OCI-LY3 (cell line): ENCODE results near the gene TPP1.

Experiments used
- H2AFZ ChIP-seq: fragments of 200-600, 300-600 bp; shearing (Covaris generic); 2 replicates; pipeline ENCODE4 v1.6.0; 2014; ENCODE audit warnings: antibody characterized with exemption, low read depth, low read length
- H3K27ac ChIP-seq: fragments of 200-600, 300-600 bp; sonication (generic); 2 replicates; pipeline ENCODE4 v1.5.1; 2014; ENCODE audit warnings: mild to moderate bottlenecking, low read length, moderate library complexity, mixed read lengths
- H3K27me3 ChIP-seq: fragments of 200-600, 300-600 bp; sonication (generic); 2 replicates; pipeline ENCODE4 v1.6.1; 2014; ENCODE audit warnings: low read depth, low read length, mixed read lengths
- H3K36me3 ChIP-seq: fragments of 200-600, 300-600 bp; sonication (generic); replicated peaks from 2 replicates; pipeline ENCODE3; 2014; ENCODE audit warnings: low read depth, low read length, mixed read lengths
- H3K4me1 ChIP-seq: fragments of 300-600, 200-600 bp; sonication (generic); 2 replicates; pipeline ENCODE4 v1.6.1; 2014; ENCODE audit warnings: low read length, mixed read lengths
- H3K4me2 ChIP-seq: fragments of 200-600, 300-600 bp; sonication (generic); 2 replicates; pipeline ENCODE4 v1.6.1; 2014; ENCODE audit warnings: low read length, mixed read lengths
- H3K4me3 ChIP-seq: fragments of 300-600, 200-600 bp; sonication (generic); 2 replicates; pipeline ENCODE4 v1.5.1; 2014; ENCODE audit warnings: antibody characterized with exemption, mild to moderate bottlenecking, low read length, moderate library complexity
- H3K79me2 ChIP-seq: fragments of 300-600, 200-600 bp; shearing (Covaris generic); 2 replicates; pipeline ENCODE4 v1.6.1; 2014; ENCODE audit warnings: mild to moderate bottlenecking, low read length, mixed read lengths
- H3K9ac ChIP-seq: fragments of 300-600, 200-600 bp; shearing (Covaris generic); 2 replicates; pipeline ENCODE4 v1.6.0; 2014; ENCODE audit warnings: mild to moderate bottlenecking, low read length, moderate library complexity
- H3K9me3 ChIP-seq: fragments of 200-600, 300-600 bp; shearing (Covaris generic); 2 replicates; pipeline ENCODE4 v1.6.1; 2014; ENCODE audit warnings: low read length, mixed read lengths; ENCODE audit not compliant: insufficient read depth
- H4K20me1 ChIP-seq: fragments of 200-600, 300-600 bp; sonication (generic); 2 replicates; pipeline ENCODE4 v1.6.1; 2016; ENCODE audit warnings: low read length, mixed read lengths; ENCODE audit not compliant: insufficient read depth
- EZH2phosphoT487 ChIP-seq: fragments of 200-600 bp; shearing (Covaris generic); IDR thresholded peaks from 2 replicates; pipeline ENCODE4 v1.6.1; 2018; ENCODE audit warnings: antibody characterized with exemption, mixed run types, low read depth
- TF ChIP-seq, protein P1 (sequence below): fragments of 200-600, 300-600 bp; sonication (generic); IDR thresholded peaks from 2 replicates; pipeline ENCODE4 v1.5.1; 2014; ENCODE audit warnings: antibody characterized with exemption, low read length, low read depth

The TPP1 gene

DNA sequence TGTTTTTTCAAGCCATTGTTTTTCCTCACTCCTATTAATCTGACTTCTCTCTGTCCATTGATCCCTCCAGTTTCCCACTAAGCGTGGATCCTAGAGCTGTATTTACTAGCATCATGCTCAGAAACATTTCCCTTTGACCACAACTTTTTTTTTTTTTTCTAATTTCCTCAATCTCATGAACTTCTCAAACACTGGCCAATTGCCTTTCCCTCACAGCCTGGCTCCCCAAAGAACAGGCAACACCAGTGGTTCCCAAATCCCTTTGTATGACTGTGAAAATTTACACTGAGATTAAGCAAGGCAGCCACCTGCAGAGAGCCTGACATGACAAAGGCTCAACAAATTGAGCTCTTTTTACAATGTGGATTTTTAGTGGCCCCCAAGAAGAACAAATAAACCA, 1.4 kb upstream of the TPP1 start:
- no peaks in the 10 kb centered on the region for H3K36me3 ChIP-seq
- H3K4me1 ChIP-seq: peaks cover 18% of the 10 kb centered on the region
- no peak overlapping the region for H3K4me3 ChIP-seq
- no peak overlapping the region for H2AFZ ChIP-seq
- no peak for TF ChIP-seq EZH2phosphoT487
- TF ChIP-seq, protein P1, sequence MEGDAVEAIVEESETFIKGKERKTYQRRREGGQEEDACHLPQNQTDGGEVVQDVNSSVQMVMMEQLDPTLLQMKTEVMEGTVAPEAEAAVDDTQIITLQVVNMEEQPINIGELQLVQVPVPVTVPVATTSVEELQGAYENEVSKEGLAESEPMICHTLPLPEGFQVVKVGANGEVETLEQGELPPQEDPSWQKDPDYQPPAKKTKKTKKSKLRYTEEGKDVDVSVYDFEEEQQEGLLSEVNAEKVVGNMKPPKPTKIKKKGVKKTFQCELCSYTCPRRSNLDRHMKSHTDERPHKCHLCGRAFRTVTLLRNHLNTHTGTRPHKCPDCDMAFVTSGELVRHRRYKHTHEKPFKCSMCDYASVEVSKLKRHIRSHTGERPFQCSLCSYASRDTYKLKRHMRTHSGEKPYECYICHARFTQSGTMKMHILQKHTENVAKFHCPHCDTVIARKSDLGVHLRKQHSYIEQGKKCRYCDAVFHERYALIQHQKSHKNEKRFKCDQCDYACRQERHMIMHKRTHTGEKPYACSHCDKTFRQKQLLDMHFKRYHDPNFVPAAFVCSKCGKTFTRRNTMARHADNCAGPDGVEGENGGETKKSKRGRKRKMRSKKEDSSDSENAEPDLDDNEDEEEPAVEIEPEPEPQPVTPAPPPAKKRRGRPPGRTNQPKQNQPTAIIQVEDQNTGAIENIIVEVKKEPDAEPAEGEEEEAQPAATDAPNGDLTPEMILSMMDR: no peak
- no peak overlapping the region for H3K4me2 ChIP-seq
- no peaks in the 10 kb centered on the region for H3K9me3 ChIP-seq
- peaks cover 3% of the 10 kb centered on the region; the same call in 1 of the 2 replicates for H3K79me2 ChIP-seq
- no peak overlapping the region for H3K27ac ChIP-seq
- H3K9ac ChIP-seq: no peak overlapping the region
- H4K20me1 ChIP-seq: no peaks in the 10 kb centered on the region
- no peaks in the 10 kb centered on the region for H3K27me3 ChIP-seq

DNA sequence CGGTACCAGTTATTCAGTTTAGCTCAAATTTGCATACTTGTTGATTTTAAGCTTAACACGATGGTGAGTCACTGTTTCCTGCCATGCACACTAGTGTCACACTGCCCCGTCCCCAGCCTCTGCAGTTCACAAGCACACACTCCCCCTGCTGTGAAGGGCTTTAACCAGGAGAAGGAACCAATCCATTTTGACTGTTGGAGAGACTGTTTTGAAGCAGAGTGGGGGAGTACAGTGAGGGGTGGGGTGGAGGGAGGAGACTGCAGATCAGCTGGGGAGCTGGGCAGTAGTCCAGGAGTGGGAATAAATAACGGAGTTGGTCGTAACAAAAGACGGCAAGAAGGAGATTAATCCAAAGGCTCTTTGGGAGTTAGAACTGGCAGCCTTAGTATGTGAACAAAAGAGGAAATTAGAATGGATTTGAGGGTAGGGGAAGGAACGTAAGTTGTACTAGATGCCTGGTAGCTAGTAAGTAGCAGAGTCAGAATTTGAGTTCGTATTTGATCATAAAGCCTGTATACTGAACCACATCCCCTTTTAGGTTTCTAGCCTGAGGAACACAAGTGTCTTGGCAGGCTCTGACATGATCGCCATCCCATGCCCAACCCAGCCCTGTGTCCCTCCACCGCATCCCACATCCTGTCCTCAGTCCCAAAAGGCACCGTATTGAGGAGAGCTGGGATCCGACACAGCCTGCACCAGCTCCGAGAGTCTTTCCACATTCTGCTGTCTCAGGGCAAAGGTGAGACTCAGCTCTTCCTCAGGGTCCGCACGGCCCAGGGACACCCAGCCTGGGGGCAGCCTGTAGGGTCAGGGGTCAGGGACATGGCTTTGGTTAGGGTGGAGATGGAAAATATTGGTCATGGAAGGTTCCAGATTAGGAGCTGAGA, 862 bp downstream of the TPP1 start:
- Histone ChIP-seq H3K79me2 (peaks cover 3% of the 10 kb centered on the region; the same call in 1 of the 2 replicates), H3K4me3 (peak overlapping the region; percentile 96), H3K9ac (peak overlapping the region; percentile 77), H3K4me2 (peak overlapping the region; percentile 100), H3K36me3 (peaks cover 7% of the 10 kb centered on the region), H3K27ac (peak overlapping the region; percentile 10), H2AFZ (no peak overlapping the region), H3K27me3 (no peaks in the 10 kb centered on the region), H3K9me3 (no peaks in the 10 kb centered on the region), H3K4me1 (peaks cover 19% of the 10 kb centered on the region), H4K20me1 (no peaks in the 10 kb centered on the region)
- no peak for TF ChIP-seq EZH2phosphoT487
- TF ChIP-seq, protein P1: no peak

DNA sequence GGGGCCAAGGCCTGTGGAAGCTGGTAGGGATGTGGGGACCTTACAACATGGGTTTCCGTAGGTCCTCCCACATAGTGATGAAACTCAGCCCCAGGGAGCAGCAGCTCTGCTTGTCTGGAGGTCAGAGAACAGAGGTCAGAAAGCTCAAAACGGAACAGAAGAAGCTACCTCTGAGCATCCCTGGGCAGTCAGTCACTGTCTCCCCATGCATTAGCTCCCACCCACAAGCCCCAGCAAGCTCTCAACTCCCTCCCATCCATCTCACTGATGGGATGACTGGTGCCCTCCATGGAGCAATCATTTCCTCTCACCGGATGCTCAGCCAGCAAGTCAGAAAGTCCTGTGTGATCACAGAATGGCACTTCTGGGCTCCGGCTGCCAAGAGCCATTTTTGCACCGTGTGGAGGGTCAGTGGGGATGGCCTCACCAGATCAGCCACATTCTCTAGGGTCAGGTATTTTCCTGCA, 1.9 kb downstream of the TPP1 start:
- H4K20me1 ChIP-seq: no peaks in the 10 kb centered on the region
- no peaks in the 10 kb centered on the region for H3K9me3 ChIP-seq
- H3K27me3 ChIP-seq: no peaks in the 10 kb centered on the region
- H3K4me1 ChIP-seq: peaks cover 26% of the 10 kb centered on the region
- TF ChIP-seq, protein P1: no peak
- peaks cover 7% of the 10 kb centered on the region for H3K36me3 ChIP-seq
- H3K4me2 ChIP-seq: no peak overlapping the region
- H3K9ac ChIP-seq: no peak overlapping the region
- no peak overlapping the region for H3K4me3 ChIP-seq
- peaks cover 3% of the 10 kb centered on the region; the same call in 1 of the 2 replicates for H3K79me2 ChIP-seq
- H2AFZ ChIP-seq: no peak overlapping the region
- H3K27ac ChIP-seq: no peak overlapping the region

DNA sequence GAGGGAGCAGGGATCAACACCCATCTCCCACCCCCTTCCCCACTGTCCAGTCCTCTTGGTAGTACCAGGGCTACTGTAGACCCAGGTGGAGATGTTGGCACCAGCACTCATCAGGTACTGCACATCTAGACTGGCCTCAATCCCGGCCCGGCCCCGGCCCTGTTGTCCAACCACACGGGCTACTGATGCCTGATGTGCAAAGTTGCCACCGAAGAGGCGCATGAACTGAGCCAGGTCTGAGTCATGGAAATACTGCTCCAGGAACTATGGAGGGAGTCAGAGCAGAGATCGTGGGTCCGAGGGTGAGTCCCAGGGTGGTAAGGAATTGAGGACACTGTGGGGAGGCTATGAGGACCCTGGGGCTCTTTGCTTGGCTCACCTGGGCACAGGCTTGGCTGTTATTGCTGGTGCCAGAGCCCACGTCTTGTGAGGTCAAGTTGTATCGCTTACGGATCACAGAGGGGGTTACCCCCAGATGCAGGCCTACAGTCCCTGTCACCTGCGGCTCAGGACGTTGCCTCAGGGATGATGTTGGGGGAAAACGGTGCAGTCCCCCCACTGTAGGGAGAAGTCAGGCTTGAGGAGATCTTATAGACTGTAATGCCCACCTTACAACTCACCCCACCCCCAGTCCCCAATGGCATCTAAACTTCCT, 2.5 kb downstream of the TPP1 start:
- Histone ChIP-seq H3K36me3 (peaks cover 7% of the 10 kb centered on the region), H3K9ac (no peak overlapping the region), H3K27ac (no peak overlapping the region), H3K4me3 (no peak overlapping the region), H3K4me2 (no peak overlapping the region), H3K27me3 (no peaks in the 10 kb centered on the region), H3K4me1 (peaks cover 26% of the 10 kb centered on the region), H2AFZ (no peak overlapping the region), H3K9me3 (no peaks in the 10 kb centered on the region), H4K20me1 (no peaks in the 10 kb centered on the region), H3K79me2 (peaks cover 5% of the 10 kb centered on the region)
- TF ChIP-seq, protein P1: no peak
- TF ChIP-seq EZH2phosphoT487: no peak
